MCF 10A (cell line): ENCODE results near the gene RAD51B. TPM values are rescaled to one million over a fixed set of nuclear protein-coding genes. Genes with fewer than 3 reads are reported as not detected.

Experiments used
- BruUV-seq: library from RNA; stranded (reverse); fragments of 400-500 nt; replicated peaks from 2 replicates; lab custom pipeline; 2021; lab: Mats Ljungman, UMichigan
- CTCF ChIA-PET: fragments of 300-600 bp; sonication (Branson Sonifier 250); formaldehyde crosslinking; extraction: SDS; loops from one replicate; lab custom pipeline; 2021; ENCODE audit warnings: antibody characterized with exemption, inconsistent platforms; lab: Yijun Ruan, JAX
- POLR2A ChIA-PET: fragments of 300-600, 350-650 bp; sonication (Branson Sonifier 250); formaldehyde crosslinking; extraction: SDS; loops from one replicate; lab custom pipeline; 2020; ENCODE audit warnings: antibody characterized with exemption, inconsistent platforms; lab: Yijun Ruan, JAX
- DNase-seq: peaks from one replicate; pipeline ENCODE4 v3.0.0-alpha.2; 2018; ENCODE audit not compliant: unreplicated experiment
- H3K27ac Mint-ChIP-seq: one replicate; pipeline ENCODE4 v1.8.0; 2022; ENCODE audit warnings: mild to moderate bottlenecking, low read depth, mixed read lengths; ENCODE audit not compliant: unreplicated experiment
- H3K27me3 Mint-ChIP-seq: one replicate; pipeline ENCODE4 v1.8.0; 2022; ENCODE audit warnings: mixed read lengths; ENCODE audit not compliant: insufficient read depth, unreplicated experiment
- H3K36me3 Mint-ChIP-seq: one replicate; pipeline ENCODE4 v1.8.0; 2022; ENCODE audit warnings: mild to moderate bottlenecking, moderate library complexity, mixed read lengths; ENCODE audit not compliant: insufficient read depth, unreplicated experiment
- H3K4me1 Mint-ChIP-seq: one replicate; pipeline ENCODE4 v1.8.0; 2022; ENCODE audit warnings: mixed read lengths; ENCODE audit not compliant: insufficient read depth, unreplicated experiment
- H3K4me3 Mint-ChIP-seq: one replicate; pipeline ENCODE4 v1.8.0; 2022; ENCODE audit warnings: mild to moderate bottlenecking, moderate library complexity, mixed read lengths; ENCODE audit not compliant: unreplicated experiment
- H3K9me3 Mint-ChIP-seq: one replicate; pipeline ENCODE4 v1.8.0; 2022; ENCODE audit warnings: mixed read lengths; ENCODE audit not compliant: unreplicated experiment
- CTCF ChIP-seq: fragments of 200-600 bp; IDR thresholded peaks from one replicate; pipeline ENCODE4 v1.8.0; 2022; ENCODE audit warnings: antibody characterized with exemption, mild to moderate bottlenecking; ENCODE audit not compliant: unreplicated experiment
- intact Hi-C: fragments of 100-400 bp; cut with micrococcal nuclease; formaldehyde crosslinking; loops from 2 replicates; pipeline ENCODE4 v1.14.1; 2022
- total RNA-seq: library from RNA; stranded (reverse); gene quantifications from 2 replicates; pipeline ENCODE4 v1.2.3, GENCODE V29; 2022

Gene RAD51B
- total RNA-seq, 1 experiment from 2014 or later, result 14.6 TPM

DNA sequence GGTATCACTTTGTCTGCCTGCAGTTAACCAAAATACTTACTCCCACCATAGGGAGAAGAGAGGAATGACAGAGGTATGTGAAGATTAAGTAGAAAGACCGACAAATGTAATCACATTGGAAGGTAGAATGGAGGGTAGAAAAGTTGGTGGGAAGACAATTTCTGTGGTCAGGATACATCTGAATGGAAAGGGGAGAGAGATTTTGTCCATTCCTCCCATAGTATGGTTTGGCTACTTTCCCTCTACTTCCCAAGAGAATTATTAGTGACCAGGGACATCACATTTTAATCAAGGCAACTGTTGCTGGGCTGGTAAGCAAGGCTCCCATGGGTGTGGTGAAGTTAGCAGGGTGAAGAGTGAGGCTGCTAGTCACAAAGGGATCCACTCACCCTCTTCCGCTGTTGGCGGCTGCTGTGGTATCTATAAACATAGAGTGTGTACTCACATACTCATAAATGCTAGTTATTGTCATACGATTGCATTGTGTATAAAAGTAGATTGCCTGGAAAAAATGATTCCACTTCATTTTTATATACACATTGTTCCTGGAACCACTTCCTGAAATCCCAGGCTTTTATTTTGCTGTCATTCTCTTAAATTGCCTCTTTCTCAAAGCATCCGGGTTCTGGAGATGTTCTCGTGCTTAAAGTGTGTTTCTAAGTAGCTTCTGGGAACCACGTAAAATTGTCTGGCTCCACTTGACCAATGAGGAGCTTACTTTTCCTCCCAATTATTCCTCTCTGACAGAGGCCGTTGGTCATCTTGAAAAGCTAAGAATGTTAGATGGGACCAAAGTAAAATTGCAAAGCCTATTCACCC, 560.1 kb downstream of the RAD51B start:
- Mint-ChIP-seq H3K27me3 (no peaks in the 10 kb centered on the region), H3K27ac (peak overlapping the region; percentile 49), H3K4me1 (peaks cover 10% of the 10 kb centered on the region), H3K9me3 (no peaks in the 10 kb centered on the region), H3K4me3 (no peak overlapping the region), H3K36me3 (no peaks in the 10 kb centered on the region)
- POLR2A ChIA-PET, result no interaction called here
- no TSS peak for BruUV-seq
- CTCF ChIA-PET, result interaction anchor here (0.6 to 0.8 kb wide), 2 partner anchors 10 to 1269 kb away, joined by 3 read pairs; no protein-coding TSS in a partner anchor
- intact Hi-C loops, result no loop called here
- no peak for TF ChIP-seq CTCF
- DNase-seq, result no peak

DNA sequence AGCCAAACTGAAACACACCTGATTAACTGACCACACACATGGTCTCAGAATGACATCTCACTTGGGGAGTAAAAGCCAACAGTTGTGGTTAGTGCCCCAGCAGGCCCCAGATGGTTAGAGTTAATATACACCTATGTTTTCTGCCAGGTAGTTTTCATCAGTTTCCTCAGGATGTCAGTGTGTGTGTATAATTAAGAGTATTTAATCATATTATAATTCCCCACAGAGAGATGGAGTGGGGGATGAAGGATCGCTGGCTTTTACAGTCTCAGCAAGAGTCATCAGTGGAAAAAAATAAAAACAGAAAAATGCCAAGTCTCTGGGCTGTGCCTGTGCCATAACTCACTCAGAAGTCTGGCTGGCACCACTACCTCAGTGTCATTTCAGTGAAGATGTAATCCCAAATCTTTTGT, 560.8 kb downstream of the RAD51B start:
- Mint-ChIP-seq H3K27ac (no peak overlapping the region), H3K27me3 (no peaks in the 10 kb centered on the region), H3K9me3 (no peaks in the 10 kb centered on the region), H3K36me3 (no peaks in the 10 kb centered on the region), H3K4me1 (peaks cover 10% of the 10 kb centered on the region), H3K4me3 (no peak overlapping the region)
- BruUV-seq, result no TSS peak
- POLR2A ChIA-PET, result no interaction called here
- no peak for TF ChIP-seq CTCF
- CTCF ChIA-PET, result interaction anchor here (0.6 to 1.1 kb wide), 3 partner anchors 10 to 1269 kb away, joined by 3 read pairs; no protein-coding TSS in a partner anchor
- intact Hi-C loops, result no loop called here
- no peak for DNase-seq

DNA sequence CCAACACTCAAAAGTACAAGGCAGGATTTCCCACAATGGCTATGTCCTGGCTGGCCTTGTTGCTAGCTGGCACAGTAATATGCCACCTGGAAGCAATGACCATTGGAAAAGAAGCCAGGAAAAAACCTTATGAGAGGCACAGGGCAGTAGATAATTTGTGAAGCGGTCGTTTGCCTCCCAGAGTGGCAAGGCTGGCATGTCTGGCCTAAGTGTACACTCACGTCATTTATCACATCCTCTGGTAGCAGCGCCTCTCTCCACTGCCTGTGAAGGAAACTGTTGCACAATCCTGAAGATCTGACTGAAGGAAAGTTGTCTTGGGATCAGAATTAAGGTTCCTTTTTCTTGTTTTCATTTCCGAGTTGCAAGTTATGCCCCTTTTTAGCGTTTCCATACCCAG, 564.8 kb downstream of the RAD51B start:
- no TSS peak for BruUV-seq
- no peak for TF ChIP-seq CTCF
- intact Hi-C loops, result no loop called here
- Mint-ChIP-seq H3K27ac (no peak overlapping the region), H3K4me3 (no peak overlapping the region), H3K27me3 (no peaks in the 10 kb centered on the region), H3K9me3 (no peaks in the 10 kb centered on the region), H3K4me1 (peaks cover 10% of the 10 kb centered on the region), H3K36me3 (no peaks in the 10 kb centered on the region)
- ChIA-PET CTCF (no interaction called here), POLR2A (interaction anchor here (0.6 kb wide), 1 partner anchor 24 kb away, joined by 3 read pairs; no protein-coding TSS in a partner anchor)
- no peak for DNase-seq

- ChIA-PET POLR2A (interaction anchor here (0.6 kb wide), 1 partner anchor 24 kb away, joined by 3 read pairs; no protein-coding TSS in a partner anchor), CTCF (interaction anchor here (0.5 to 0.6 kb wide), 2 partner anchors 12 to 108 kb away, joined by 3 read pairs; no protein-coding TSS in a partner anchor)
- no peak for TF ChIP-seq CTCF
- no peaks in the 10 kb centered on the region for H3K36me3 Mint-ChIP-seq
- H3K27ac Mint-ChIP-seq, result no peak overlapping the region
- BruUV-seq, result no TSS peak
- H3K4me3 Mint-ChIP-seq, result no peak overlapping the region
- DNase-seq, result no peak
- H3K27me3 Mint-ChIP-seq, result no peaks in the 10 kb centered on the region
- intact Hi-C loops, result no loop called here
- H3K9me3 Mint-ChIP-seq, result no peaks in the 10 kb centered on the region
- peaks cover 10% of the 10 kb centered on the region for H3K4me1 Mint-ChIP-seq
Observed at GRCh38 chr14:68384881-68385280, 565.3 kb downstream of the RAD51B start.
